Daoy (cell line): ENCODE data around the gene PPM1L. TPM values are rescaled to one million over a fixed set of nuclear protein-coding genes. Genes with fewer than 3 reads are reported as not detected.

Source experiments
- DNase-seq: peaks from one replicate; pipeline ENCODE4 v3.0.0-alpha.2; 2015; ENCODE audit warnings: low read depth
- total RNA-seq: library from RNA; depleted of rRNA; stranded (reverse); fragments of >200 nt; shearing (Covaris generic); gene quantifications from 2 replicates; pipeline ENCODE4 v1.2.3, GENCODE V29; 2014

PPM1L gene
- total RNA-seq, 1 experiment from 2014 or later = 6.8 TPM

DNA sequence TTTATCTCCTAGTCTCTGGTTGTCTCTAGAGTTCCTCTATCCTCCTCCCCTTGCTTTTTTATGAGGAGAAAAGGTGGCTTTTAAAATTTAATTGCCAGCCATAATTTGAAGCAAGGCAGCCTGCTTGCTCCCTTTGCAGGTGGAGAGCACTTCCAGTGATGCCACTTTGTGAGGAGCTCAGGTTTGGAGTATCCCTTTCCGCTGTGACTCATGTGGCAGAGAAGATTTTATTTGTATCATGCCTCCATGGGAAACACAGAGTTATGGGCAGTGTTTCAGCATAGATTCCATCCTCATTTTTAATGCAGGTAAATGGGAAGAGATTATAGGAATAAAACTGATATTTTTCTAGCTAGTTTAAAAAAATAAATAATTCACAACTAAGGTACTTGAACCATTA, 7.0 kb downstream of the PPM1L start:
- DNase-seq = no peak

DNA sequence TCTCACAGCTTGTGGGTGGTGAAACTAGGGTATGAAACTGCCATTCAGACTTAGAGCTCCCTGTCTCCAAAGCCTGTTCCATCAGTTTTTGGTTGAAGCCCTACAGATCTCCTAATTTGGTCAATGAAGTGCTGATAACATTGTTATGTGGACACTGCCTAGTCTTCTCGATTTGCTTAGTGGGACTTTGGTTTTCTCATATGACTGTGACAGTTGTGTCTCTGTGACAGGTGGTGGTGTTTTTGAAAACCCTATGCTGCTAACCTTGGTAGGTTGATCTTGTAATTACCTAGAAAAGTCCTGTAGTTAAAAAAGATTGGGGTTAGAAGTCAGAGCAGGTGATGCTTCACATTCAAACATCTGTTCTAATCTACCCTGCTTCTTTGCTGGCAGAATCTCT, 9.2 kb downstream of the PPM1L start:
- DNase-seq = no peak

DNA sequence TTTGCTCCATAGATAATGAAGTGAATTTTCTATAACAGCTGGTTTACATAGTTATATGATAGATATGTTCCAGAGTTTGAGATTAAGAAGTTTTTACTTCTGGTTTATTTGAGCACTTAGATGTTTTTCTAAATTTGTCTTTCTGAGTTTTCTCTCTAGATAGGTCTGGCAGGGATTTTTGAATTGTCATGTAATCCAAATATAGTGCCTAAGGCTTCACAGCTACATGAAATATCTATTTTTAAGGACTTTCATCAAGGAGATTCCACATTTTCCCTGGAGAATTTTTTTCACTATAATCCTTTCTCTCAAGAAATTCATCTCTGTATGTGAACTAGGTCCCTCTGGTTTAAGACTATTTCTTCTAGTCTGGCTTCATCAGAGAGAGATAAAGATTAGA, 12.0 kb downstream of the PPM1L start:
- DNase-seq = no peak

DNA sequence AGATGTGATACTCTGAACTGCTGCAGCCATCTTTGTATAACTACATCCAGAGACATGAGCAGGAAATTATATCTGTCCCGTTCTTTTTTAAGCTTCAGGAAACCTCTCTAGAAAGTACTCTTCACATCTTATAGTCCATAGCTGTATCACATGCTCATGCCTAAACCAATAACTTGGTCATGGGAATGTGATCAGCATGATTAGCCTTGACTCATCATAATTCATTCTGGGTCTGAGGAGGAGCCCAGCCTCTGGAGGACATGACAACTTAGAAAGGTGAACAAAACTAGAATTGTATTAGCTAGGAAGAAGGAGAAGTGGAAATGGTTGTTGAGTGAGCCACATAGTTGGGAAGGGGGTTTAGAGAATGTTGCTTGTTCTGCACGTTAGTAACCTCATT, 12.9 kb downstream of the PPM1L start:
- DNase-seq = no peak

DNA sequence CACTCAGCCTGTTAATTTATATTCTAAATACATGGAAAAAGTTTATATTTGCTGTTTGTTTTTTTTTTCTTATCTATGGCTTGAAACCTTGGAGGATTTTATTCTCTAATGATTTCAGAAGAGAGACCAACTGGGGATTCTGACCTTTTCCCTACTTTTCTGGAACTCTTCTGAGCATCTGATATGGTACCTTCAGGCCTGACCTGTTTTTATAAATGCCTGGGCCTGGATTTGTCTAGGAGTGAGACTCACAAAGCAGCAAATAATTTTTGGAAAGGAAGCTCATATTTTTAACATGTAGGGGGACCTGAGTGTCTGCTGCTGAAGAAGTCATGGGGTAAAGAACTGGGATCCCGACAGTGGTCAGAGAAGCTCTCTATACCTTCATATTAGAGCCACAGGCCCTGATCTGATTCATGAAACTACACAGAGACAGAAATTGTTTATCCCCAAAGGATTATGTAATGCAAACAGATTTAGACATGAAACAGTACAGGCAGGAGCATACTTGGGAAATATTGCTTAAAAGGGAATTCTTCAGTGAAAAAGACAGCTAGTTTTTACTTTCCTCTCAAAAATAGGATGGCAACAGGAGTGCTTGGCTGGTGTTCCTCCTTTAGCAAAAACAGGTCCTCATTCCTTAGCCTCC, 15.9 kb downstream of the PPM1L start:
- no peak for DNase-seq

DNA sequence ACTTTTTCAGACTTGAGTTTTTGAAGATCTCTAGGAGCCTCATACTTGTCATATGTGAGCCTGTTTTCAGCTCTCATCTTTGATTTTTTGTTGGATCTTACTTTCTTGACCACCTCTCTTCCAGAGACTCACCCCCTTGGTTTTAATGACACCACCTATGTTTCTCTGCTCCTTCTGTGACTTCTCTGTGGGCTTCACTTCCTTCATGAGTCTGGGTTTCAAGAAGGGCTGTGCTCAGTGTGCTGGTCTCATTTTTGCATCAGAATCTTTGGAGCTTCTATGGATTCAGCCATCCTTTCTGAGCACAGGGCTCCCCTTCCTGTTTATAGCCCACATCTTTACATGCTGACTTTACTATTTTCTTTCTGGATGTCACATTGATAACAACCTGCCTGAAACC, 17.7 kb downstream of the PPM1L start:
- DNase-seq = no peak

DNA sequence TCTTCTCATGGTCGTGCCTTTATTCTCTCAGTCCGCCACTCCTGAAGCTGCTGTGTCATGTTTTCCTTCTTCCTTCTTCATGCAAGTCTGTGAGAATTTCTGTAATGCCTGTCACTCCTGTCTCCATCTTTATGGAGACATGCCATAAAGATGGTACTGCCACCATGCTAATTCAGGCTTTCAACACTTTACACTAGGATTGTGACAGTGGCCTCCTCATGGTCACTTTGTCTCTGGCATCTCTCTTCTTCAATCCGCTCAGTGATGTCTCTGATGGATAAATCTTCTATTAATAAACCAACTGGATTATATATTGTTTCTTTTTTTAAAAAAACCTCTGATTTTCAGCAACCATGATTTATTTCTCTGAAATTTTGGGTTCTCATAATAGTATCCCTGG, 18.1 kb downstream of the PPM1L start:
- no peak for DNase-seq

DNA sequence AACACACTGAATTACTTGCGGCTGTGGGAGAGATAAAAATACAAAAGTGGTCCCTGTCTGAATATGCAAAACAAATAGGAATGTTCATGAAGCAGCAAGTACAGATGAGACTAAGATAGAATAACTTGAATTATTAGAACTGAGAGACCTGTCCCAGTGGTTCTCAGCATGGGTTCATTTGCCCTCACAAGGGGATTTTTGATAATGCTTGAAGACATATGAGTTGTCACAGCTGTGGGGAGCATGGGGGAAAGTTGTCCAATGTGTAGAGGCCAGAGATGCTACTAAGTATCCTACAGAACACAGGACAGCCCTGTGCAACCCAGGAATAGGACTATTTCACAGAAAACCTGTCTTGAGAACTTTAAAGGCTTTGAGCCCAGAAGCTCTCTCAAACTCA, 22.4 kb downstream of the PPM1L start:
- no peak for DNase-seq

DNA sequence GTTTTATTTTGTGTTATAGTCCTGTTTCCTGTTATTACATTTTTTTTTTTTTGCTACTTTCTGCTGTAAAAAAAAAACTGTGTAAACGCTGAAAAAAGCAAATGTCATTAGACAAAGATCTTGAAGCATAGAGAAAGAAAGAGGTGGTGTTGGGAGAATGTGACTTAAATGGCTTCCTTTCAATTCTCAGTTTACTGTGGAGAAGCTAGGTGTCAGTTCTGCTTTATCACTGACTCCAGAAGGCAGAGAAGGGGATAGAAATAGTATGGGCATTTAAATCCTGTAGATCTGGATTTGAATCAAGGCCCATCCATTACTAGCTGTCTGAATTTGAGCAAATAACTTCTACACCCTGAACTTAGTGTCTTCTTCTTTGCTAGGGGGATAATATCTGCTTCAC, 23.0 kb downstream of the PPM1L start:
- DNase-seq = no peak

DNA sequence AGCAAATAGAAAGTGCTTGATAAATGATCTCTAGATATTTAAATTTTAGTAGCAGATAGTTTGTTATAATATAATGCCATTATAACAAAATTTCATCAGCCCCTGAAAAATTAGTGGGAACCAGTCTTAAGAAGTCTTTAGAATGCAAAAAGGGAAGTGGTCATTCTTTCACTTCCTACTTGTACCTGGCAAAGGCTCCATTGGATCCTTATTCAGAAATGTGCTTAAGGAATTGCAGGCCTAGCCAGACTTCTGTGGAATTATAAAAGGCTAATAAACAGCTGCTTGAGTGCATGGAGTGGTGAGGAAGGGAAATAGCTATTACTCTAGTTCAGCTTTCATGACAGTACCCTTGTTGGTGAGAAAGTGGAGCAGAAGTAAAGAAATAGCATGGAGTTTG, 24.2 kb downstream of the PPM1L start:
- no peak for DNase-seq

DNA sequence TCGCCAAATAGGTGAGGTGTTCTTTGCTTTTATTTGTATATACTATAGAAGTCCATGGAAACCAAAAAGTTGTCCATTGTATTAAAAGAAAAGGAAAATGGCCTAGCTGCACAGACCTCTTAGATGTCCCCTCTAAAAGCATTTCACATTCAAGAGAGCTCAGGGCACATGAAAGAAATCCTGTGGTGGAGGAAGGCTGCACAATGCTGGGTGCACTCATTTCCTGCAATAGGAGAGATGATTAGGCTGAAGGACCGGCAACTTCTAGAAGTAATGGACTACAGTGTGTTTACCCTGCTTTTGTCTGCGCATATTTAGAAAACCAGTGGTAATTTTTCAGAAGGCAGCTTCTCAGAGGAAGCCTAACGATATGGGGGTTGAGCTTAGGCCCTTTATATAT, 25.4 kb downstream of the PPM1L start:
- no peak for DNase-seq

DNA sequence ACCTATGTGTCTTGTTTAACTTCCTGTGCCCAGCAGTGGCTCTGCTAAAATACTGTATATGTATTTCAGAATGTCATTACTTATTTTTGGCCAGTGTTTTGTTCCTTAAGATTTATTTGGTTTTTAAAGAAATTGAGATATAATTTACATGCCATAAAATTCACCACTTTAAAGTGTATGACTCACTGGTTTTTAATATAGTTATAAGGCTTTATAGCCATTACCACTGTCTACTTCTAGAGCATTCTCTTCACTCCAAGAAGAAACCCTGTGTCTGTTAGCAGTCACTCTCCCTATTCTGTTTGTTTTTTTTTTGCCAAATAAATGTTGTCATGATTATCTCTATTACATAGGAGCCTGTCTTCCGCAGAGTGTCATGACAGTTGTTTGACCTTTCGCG, 25.8 kb downstream of the PPM1L start:
- no peak for DNase-seq

DNA sequence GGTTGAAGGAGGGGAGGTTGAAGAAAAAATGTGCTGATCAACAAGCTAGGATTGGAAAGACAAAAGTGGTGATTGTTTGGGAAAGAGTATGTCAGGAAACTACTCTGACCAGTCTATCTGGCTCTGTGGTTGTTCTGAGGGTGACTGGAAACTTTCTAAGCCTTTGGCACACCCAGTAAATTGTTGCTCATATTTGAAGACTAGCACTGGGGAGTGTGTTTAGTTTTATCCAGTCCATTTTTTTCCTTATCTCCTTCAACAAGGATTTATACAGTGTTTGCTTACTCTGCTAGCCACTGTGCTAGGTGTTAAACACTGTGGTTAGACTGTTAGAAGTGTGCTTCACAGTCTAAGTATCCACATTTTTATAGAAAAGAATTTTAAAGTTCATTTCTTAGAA, 28.8 kb downstream of the PPM1L start:
- DNase-seq = no peak

DNA sequence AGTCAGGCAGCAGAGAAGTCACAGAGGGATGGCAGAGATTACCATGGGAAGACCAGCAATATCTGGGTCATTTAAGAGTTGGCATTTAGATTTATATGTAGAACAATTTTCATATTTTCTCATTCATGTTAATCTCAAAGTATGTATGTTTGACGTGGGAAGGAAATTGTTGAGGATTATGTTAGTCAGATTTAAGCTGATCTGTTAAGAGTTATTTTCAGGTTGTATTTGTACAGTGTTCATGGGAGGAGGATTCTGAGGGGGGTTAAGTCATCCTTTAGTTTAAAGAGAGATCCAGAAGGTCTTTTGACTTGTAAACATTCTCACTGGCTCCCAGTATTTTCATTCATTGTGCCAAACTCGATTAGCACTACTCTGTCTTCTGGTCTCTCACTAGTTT, 34.7 kb downstream of the PPM1L start:
- DNase-seq = no peak

DNA sequence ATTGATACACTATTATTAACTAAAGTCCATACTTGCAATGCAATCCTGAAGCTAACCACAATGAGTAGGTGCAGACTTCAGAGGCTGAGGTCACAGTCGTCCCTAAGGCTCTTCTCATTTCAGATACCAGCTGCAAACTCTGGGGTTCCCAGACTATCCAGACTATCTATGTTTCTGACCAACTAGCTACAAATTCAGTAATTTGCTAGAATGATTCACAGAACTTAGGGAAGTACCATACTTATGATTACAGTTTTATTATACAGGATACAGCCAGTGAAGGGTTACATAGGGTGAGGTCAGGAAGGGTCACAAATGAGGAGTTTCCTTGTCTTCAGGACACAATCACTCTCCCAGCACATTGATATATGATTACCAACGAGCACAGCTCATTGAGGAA, 36.5 kb downstream of the PPM1L start:
- no peak for DNase-seq

DNA sequence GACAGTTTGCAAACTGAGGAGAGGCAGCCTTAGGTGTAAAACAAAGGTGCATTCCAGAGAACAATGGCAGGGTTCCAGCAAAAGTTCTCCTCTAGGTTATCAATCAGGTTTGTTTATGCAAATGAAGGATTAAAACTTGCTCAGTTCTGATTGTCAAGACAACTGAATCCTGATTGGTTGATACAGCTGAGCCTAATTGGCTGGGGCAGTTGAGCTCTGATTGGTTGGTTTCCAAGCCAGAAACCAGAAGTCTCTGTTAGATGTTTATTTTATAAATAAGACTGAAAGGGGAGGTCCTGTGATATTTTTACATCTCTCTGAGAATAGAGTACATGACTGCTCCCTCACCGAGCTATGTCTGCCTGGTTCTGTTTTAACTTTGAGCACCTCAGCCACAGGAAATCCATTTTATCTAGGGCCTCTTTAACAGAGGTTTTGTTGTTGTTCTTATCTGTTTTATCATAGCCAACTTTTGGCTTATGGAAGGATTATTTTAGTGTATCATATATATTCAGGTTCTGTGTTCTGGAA, 37.8 kb downstream of the PPM1L start:
- no peak for DNase-seq

DNA sequence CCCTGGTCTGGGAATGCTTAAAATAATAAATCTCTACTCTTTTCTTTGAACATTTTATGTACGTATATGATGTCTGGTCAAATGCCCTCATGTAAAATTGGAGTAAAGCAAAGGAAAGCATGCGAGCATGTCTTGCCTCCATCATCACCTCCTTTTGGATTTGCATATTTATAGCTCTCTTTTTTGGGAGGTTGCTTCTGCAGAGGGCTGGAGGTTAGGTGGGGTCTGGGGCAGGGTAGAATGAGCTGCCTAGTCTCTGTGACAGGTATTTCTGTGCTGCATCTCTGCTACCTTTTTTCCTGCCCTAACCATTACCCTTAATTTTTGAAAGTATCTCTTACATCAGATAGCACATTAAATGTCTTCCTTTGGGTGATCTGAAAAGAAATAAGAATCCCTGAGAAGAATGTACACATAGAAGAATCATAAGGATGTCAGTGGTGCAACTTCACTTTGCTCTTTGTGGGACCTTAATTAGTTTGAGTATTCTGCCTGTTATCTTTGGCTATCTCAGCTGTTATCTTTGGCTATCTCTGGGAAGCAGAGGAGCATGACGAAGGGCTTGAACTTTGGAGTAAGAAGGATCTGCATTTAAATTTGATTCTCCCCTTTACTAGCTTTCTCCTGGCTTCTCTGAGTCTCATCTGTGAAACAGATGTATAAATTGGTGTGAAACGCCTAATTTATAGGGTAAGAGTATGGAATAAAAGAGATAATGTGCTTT, 40.2 kb downstream of the PPM1L start:
- DNase-seq = no peak

DNA sequence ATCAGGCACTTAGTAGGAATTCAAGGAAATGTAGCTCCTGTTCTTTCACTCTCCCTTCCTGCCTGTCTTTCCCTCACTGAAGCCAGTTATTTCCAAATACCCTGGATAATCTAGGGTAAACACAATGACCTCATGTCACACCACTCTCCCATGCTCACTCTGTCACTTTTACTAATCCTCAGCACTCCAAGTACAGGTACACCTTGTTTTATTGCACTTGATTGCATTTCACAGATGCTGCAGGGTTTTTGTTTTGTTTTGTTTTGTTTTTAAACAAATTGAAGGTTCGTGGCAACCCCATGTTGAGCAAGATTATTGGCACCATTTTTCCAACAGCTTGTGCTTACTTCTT, 40.8 kb downstream of the PPM1L start:
- DNase-seq = no peak

DNA sequence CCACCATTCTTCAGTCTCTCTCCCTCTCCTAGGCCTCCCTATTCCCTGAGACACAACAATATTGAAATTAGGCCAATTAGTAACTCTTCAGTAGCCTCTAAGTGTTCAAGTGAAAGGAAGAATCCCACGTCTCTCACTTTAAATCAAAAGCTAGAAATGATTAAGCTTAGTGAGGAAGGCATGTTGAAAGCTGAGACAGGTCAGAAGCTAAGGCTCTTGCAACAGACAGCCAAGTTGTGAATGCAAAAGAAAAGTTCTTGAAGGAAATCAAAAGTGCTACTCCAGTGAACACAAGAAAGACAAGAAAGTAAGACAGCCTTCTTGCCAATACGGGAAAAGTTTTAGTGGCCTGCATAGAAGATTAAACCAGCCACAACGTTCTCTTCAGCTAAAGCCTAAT, 41.3 kb downstream of the PPM1L start:
- no peak for DNase-seq

DNA sequence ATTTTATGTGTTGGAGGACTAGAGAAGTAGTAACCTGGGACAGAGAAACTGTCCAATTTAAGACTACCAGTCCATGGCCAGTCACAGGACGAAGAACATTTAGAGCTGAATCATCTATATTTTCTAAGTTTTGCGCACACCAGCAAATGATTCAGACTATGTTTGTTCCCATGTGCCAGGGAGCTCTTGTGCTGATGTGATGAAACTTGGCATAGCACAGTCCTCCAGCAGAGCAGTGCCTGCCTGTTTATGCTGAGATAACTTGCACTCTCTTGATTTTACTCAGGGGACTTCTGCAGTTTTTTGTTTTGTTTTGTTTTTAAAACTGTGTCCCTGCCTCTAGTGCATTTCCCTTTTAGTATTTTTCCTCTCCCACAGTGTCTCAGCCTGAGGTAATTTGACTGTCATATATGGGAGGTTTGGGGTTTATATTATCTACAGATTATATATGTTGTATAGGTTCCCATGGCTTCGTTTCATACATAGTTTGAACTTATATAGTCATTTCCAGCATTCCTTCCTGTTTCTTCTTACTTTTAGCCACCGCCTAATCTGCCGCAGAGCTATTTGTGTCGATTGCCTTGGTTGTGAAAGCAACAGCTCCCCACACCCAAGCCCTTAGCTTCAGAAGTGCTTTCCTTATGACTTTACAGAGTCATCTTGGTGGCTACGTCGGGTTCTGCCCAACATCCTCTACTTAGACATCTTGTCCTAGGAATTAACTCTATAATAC, 45.5 kb downstream of the PPM1L start:
- DNase-seq = peak; percentile 49

DNA sequence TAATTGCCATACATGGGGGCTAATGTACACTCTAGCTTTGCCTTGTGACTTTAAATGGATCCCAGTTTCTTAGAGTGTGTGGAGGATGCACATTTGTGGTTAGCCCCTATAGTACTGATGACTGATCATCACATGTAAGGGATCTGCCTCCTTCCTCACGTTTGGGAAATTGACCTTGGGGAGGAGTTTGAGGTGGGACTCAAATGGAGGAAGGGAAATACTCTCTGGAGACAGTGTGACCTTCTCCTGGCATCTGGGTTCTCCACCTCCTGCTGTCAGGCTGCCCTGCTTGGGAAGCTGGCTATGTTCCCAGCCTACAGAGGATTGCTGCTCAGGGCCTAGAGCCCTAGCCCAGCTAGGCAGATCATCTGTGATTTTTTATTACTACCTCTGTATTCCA, 48.7 kb downstream of the PPM1L start:
- DNase-seq = peak; percentile 42

DNA sequence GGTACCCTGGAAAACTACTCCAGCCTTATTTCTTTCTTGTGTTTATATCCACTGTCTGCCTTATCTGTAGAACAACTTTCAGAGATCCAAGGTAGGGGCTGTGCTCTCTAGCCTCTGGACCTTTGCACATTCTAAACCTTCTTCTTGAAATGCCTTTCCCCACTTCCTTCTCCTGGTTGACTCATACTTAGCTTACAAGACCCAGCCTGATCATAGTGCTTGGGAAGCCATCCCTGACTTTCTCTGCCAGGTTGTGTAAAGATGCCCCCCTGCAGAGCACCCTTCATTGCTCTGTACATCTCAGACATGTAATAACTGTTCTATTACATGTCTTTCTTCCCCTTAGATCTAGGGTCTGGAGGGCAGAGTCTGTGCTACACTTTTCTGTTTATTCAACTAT, 50.1 kb downstream of the PPM1L start:
- peak; percentile 12 for DNase-seq

DNA sequence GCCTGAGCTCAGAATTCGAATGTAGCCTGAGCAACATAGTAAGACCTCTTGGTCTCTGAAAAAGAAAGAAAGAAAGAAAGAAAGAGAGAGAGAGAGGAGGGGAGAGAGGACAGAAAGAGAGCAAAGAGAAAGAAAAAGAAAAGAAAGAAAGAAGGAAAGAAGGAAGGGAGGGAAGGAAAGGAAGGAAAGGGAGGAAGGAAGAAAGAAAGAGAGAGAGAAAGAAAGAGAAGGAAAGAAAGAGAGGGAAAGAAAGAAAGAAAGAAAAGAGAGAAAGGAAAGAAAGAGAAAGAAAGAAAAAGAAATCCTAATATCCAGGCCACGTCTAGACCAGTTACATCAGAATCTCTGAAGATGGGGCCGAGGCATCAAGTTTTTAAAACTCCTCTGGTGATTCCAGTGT, 50.7 kb downstream of the PPM1L start:
- DNase-seq = no peak
